HG03521 (cell line): ENCODE measurements around the gene SAMD11.
"Not testable (repeated sequence)": the region's sequence is repeated elsewhere in the genome, so short reads cannot be mapped to it uniquely, and the experiment has no call there.

Experiments used
- ATAC-seq: cut with Tn5 transposase; IDR thresholded peaks from one replicate; pipeline ENCODE4 v1.9.1; 2021; ENCODE audit warnings: mild to moderate bottlenecking, moderate library complexity; ENCODE audit not compliant: unreplicated experiment

The SAMD11 gene

DNA sequence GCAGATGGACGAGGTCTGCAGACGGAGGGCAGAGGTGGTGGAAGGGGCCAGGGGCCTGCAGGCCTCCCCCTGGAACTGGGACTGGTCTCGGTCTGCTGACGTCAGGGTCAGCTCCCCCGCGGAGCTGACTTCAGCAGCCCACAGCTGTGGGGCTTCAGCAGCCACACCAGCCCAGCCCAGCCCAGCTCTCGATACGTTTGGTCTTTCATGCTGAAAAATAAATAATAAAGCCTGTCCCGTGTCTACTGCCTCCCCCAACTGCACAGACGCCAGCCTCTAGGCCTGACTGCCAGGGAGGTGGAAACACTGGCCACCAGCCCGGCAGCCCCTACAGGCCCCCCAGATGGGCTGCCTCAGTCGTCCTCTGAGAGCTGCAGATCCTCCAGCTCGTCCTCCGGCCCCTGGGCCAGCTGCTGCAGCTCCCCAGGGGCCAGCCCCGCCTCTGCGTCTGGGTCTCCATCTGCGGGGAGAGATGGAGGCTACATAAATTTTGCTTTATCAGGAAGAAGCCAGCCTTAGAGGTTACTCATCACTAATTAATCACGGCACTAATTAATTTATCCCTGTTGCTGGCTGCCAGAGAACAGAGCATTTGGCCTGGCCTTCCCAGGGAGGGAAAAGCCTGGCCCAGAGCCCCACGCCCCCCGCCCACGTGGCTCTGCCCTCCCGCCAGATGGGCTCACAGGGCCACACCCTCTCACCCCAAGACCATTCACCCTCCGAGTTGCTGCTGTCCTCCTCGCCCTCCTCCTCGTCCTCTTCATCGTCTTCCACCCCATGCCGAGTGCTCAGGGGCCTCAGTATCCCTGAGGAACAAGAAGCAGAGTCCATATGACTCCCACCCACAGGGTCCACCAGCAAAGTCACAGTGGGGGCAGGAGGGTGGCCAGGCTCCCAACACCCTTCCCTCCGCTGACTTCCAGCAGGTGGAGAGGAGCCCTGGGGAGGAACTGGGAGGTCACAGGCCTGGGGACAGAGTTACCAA is 20.9 kb downstream of the SAMD11 start:
- no peak for ATAC-seq

- ATAC-seq, result no peak
Observed at GRCh38 chr1:945688-946556, 22.2 kb downstream of the SAMD11 start.

- not testable (repeated sequence) for ATAC-seq
Observed at GRCh38 chr1:946811-947210, 23.1 kb downstream of the SAMD11 start.

DNA sequence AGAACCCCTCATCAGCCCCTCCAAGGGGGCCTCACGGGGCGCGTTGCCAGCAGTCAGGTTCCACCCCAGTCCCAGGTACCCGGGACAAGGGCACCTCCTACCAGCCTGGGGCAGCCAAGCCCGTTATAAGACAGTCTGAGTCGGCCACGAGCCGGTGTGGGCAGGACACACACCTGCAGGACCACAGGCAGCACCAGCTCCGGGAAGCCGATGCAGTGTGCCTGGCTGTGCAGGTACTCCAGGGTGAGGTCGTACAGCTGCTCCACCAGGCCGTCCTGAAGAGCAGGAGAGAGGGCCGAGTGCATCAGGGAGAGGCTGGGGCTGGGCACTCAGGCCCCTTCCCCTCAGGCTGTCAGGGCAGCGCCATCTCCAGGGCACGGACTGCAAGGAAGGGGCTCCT is 24.2 kb downstream of the SAMD11 start:
- no peak for ATAC-seq

GRCh38 chr1:950268-950667 is 26.5 kb downstream of the SAMD11 start:
- no peak for ATAC-seq

GRCh38 chr1:950881-951280 is 27.2 kb downstream of the SAMD11 start:
- ATAC-seq, result no peak

- ATAC-seq, result no peak
Observed at GRCh38 chr1:951364-951763, 27.6 kb downstream of the SAMD11 start.

GRCh38 chr1:952201-952600 is 28.5 kb downstream of the SAMD11 start:
- ATAC-seq, result no peak

GRCh38 chr1:952603-953002 is 28.9 kb downstream of the SAMD11 start:
- ATAC-seq, result no peak

- ATAC-seq, result no peak
Observed at GRCh38 chr1:953524-954320, 30.0 kb downstream of the SAMD11 start.

- no peak for ATAC-seq
Observed at GRCh38 chr1:954927-955326, 31.2 kb downstream of the SAMD11 start.

DNA sequence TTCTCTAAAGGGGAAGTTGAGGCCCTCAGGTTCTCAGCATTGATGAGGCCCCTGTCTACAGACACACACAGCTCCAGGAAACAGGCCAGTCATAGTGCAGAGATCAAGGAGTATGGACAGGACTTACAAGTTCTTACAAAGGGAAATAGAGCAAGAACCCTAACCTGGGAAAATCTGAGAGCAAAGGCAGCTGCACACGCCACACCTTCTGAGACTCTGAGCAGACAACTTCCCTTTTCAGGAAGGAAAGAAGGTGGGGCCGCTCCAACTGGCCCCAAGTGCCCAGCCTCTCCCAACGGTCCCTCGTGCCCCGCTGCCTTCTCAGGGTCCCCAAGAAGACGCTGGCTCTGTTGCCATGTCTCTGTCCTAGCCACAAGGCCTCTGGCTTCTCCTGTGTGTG is 31.8 kb downstream of the SAMD11 start:
- no peak for ATAC-seq

DNA sequence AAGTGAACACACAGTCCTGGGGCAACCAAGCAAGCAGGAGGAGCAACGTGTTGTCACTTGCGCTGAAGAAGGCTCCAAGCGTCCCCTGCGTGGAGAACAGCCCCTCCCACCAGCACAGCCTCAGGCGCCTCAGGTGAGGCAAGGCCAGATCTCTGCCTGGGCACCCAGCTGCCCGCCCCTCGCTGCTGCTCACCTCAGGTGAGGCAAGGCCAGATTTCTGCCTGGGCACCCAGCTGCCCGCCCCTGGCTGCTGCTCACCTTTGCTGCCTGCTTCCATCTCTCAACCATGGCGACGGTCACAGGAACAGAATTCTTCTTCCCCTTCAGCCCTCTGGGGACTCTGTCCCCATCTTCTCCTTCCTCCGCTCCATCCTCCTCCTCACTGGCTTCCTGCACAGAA is 32.9 kb downstream of the SAMD11 start:
- ATAC-seq, result no peak

- peak; percentile 73 for ATAC-seq
Observed at GRCh38 chr1:958823-959730, 35.4 kb downstream of the SAMD11 start, which contains the start of gene NOC2L. TSS of gene NOC2L (minus strand) at chr1:959256. CDS start at chr1:959240, 16 bp downstream.

- no peak for ATAC-seq
Observed at GRCh38 chr1:959731-960362, 36.1 kb downstream of the SAMD11 start.

GRCh38 chr1:960363-961131 is 36.8 kb downstream of the SAMD11 start, which contains the start of gene KLHL17:
TSS of gene KLHL17 (plus strand) at chr1:960584. CDS start at chr1:960694, 110 bp downstream.
- peak; percentile 34 for ATAC-seq

GRCh38 chr1:961132-961669 is 37.5 kb downstream of the SAMD11 start:
- ATAC-seq, result no peak
